ENCODE data around the gene PSMB8. TPM values are rescaled to one million over a fixed set of nuclear protein-coding genes. Genes with fewer than 3 reads are reported as not detected.
A peak's percentile ranks its signal among the peaks of the same experiment; 100 is the strongest.

The PSMB8 gene
- total RNA-seq, 1 experiment from 2014 or later, result not detected

DNA sequence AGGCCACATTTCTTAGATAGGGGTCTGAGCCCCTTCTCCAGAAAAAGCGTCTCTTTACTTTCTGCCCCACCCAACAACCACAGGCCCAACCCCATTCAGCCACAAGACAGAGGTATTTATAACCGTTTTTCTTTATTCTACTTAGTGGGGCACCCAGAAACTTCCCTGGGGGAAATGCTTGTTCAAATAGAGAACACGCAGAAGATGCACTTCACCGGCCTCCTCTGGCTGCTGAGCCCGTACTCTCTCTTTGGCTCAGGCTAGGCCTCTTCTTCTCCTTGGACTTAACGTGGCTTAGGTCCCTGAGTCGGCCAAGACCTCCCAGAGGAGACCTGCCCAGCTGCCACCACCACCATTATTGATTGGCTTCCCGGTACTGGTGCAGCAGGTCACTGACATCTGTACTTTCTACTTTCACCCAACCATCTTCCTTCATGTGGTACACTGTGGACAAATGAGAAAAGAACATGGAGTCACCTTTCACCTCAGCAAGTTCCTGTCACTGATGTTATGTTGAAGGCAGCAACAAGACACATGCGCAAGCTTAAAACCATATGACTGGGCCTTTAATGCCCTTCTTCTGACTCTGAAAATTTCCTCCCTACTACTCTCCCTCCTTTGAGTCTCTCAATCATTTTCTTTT lies 3.1 kb downstream of the PSMB8 start:
- DNase-seq (ENCODE audit: low spot score), result no peak
- in situ Hi-C loops (cut with HindIII; ENCODE audit: low sequenced_read_pairs), result no loop called here

- in situ Hi-C loops (cut with HindIII; ENCODE audit: low sequenced_read_pairs), result no loop called here
Measured at GRCh38 chr6:32839356-32839755, 4.5 kb downstream of the PSMB8 start.

DNA sequence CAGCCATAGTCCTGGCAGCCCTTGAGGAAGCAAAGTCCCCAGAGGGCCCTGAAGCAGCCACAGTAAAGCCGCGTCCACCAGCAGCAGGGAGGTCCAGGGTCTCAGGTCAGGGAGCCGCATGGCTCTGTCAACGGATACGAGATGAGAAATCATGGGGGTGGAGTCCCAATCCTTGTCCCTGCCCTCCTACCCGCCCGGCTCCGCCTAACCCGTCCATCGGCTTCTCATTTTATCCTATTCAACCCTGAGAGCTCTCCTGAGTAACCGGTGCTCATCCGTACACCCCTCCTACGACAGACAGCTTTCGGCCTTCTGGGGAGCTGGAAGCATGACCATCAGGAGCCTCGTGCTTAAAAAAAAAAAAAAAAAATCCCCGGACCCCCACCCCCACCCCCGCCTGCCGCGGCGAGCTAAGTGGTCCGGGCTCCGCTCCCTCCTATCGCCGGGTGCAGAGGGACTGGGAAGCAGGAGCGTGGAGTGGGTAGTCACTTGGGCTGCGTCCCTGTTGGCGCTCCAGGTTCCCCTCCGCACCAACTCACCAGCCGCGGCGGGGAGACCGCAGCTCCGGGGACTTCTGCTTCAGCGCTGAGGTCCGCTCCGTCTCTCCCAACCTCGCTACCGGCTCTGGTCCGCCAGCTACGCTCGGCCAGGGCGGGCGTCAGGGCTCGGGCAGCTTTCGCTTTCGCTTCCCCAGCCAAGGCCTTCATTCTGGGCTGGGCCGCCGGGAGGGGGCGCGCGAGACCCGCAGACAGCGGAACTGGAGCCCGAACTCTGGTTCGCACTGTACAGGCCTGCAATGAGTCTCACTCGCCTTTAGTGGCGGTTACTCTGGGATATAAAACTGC lies 5.5 kb downstream of the PSMB8 start, which contains the start of gene TAP2:
TAP2 (minus strand) TSS at position 626 of the 845 bp plus-strand sequence; CDS start at position 120, 506 bp downstream.
- in situ Hi-C loops (cut with HindIII; ENCODE audit: low sequenced_read_pairs), result no loop called here
- DNase-seq (ENCODE audit: low spot score), result peak; percentile 90

More at GRCh38 chr6:32839356-32839755, 4.5 kb downstream of the PSMB8 start:
- DNase-seq (ENCODE audit: low spot score), result no peak

- in situ Hi-C loops (cut with HindIII; ENCODE audit: low sequenced_read_pairs), result no loop called here
- DNase-seq (ENCODE audit: low spot score), result peak; percentile 18
Measured at GRCh38 chr6:32837651-32838113, 6.2 kb downstream of the PSMB8 start.

DNA sequence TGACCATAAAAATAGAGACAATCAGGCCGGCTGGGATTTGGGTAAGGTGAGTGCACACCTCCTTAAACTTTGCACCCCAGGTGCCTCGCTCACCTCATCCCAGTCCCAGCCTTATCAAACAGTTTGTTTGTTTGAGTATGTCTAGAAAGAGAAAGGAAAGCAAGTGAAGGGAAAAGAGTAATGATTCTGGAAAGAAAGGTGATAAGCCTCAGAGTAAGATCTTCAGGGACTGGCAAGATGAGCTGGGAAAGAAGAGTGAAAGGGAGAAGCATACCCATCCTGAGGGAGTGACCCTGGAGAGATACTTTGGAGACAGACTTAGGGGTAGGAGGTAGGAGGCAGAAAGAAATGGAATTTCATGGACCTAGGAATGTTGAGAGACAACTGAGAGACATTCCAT lies 7.0 kb downstream of the PSMB8 start:
- no peak for DNase-seq (ENCODE audit: low spot score)

GRCh38 chr6:32835167-32835893 lies 8.5 kb downstream of the PSMB8 start:
- DNase-seq (ENCODE audit: low spot score), result no peak
- in situ Hi-C loops (cut with HindIII; ENCODE audit: low sequenced_read_pairs), result no loop called here

More for the DNA sequence above, 7.0 kb downstream of the PSMB8 start:
- in situ Hi-C loops (cut with HindIII; ENCODE audit: low sequenced_read_pairs), result no loop called here

DNA sequence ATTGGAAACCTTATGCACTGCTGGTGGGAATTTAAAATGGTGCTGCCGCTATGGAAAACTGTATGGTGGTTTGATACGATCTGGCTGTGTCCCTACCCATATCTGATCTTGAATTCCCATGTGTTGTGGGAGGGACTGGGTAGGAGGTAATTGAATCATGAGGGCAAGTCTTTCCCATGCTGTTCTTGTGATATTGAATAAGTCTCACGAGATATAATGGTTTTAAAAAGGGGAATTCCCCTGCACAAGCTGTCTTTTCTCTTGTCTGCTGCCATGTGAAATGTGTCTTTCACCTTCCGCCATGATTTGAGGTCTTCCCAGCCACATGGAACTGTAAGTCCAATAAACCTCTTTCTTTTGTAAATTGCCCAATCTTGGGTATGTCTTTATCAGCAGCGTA lies 10.2 kb downstream of the PSMB8 start:
- DNase-seq (ENCODE audit: low spot score), result no peak
- in situ Hi-C loops (cut with HindIII; ENCODE audit: low sequenced_read_pairs), result no loop called here

DNA sequence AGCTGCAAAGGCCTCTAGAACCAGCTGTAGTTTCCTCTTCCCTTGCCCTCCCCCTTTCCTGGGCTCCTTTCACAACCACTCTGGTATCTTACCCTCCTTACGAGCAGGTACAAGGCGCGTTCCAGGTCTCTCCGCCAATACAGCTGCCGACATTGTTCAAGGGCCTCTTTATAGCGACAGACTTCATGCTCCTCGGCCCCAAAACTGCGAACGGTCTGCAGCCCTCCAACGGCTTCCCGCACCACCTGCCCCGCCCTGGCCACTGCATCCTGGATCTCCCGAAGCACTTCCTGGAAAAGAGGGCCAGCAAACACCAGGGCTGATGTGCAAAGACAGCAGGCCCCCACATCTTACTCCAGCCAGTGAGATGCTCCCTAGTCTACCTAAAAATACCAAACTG lies 11.3 kb downstream of the PSMB8 start:
- no peak for DNase-seq (ENCODE audit: low spot score)
- in situ Hi-C loops (cut with HindIII; ENCODE audit: low sequenced_read_pairs), result no loop called here

- DNase-seq (ENCODE audit: low spot score), result no peak
- in situ Hi-C loops (cut with HindIII; ENCODE audit: low sequenced_read_pairs), result no loop called here
Measured at GRCh38 chr6:32830936-32831335, 12.9 kb downstream of the PSMB8 start.

GRCh38 chr6:32830017-32830416 lies 13.8 kb downstream of the PSMB8 start:
- no peak for DNase-seq (ENCODE audit: low spot score)
- in situ Hi-C loops (cut with HindIII; ENCODE audit: low sequenced_read_pairs), result no loop called here

DNA sequence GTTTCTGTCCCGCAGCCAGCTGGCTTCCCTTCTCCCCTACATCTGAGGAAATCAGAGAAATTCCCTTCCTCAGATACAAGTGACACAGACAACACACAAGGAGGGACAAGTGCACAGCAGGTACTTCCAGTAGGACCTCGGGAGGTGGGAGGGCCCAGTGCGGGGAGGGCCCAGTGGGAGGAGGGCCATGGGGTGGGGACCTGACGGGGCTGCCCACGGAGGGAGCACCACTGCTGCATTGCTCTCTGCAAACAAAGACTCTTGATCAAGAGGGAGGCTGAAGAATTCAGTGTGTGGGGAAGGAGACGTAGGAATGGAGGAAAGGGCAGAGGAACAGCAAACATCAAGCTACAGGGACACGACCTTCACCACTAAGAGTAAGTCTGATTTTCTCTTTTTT lies 14.4 kb downstream of the PSMB8 start:
- no peak for DNase-seq (ENCODE audit: low spot score)
- in situ Hi-C loops (cut with HindIII; ENCODE audit: low sequenced_read_pairs), result loop anchor here (10.0 kb wide), 1 partner anchor 115 kb away; the partner anchor contains the start of gene HLA-DMB

GRCh38 chr6:32827025-32827424 lies 16.8 kb downstream of the PSMB8 start:
- in situ Hi-C loops (cut with HindIII; ENCODE audit: low sequenced_read_pairs), result loop anchor here (10.0 kb wide), 1 partner anchor 118 kb away; the partner anchor contains the start of gene HLA-DMB
- DNase-seq (ENCODE audit: low spot score), result no peak

GRCh38 chr6:32825966-32826365 lies 17.9 kb downstream of the PSMB8 start:
- DNase-seq (ENCODE audit: low spot score), result peak; percentile 34
- in situ Hi-C loops (cut with HindIII; ENCODE audit: low sequenced_read_pairs), result loop anchor here (10.0 kb wide), 1 partner anchor 119 kb away; the partner anchor contains the start of gene HLA-DMB

DNA sequence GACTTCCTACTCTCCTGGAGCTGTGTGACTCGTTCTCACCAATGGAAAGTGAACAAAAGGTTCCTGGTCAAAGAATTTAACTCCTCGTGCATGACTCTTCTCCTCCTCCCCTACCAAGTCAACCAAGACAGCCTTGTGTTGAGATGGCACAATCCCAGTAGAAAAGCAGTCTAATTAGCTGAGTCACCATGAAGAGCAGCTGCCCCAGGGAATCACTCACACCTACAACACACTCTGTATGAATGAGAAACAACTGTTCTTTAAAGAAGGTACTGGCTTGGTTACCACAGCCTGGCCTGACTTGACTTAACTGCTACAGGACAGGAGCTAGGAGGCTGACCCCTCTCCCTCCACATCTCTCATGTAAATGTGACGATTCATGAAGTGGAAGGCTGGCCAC lies 24.1 kb downstream of the PSMB8 start:
- DNase-seq (ENCODE audit: low spot score), result no peak
- in situ Hi-C loops (cut with HindIII; ENCODE audit: low sequenced_read_pairs), result loop anchor here (10.0 kb wide), 1 partner anchor 125 kb away; the partner anchor contains the start of gene HLA-DMB

- in situ Hi-C loops (cut with HindIII; ENCODE audit: low sequenced_read_pairs), result no loop called here
- no peak for DNase-seq (ENCODE audit: low spot score)
Measured at GRCh38 chr6:32818867-32819266, 25.0 kb downstream of the PSMB8 start.

- DNase-seq (ENCODE audit: low spot score), result no peak
- in situ Hi-C loops (cut with HindIII; ENCODE audit: low sequenced_read_pairs), result no loop called here
Measured at GRCh38 chr6:32816746-32817204, 27.1 kb downstream of the PSMB8 start, which contains the start of gene HLA-DOB. TSS of gene HLA-DOB (minus strand) at chr6:32817002. CDS start at chr6:32816951, 51 bp downstream.

- in situ Hi-C loops (cut with HindIII; ENCODE audit: low sequenced_read_pairs), result no loop called here
- DNase-seq (ENCODE audit: low spot score), result no peak
Measured at GRCh38 chr6:32815996-32816395, 27.9 kb downstream of the PSMB8 start.

GRCh38 chr6:32815115-32815514 lies 28.7 kb downstream of the PSMB8 start:
- in situ Hi-C loops (cut with HindIII; ENCODE audit: low sequenced_read_pairs), result no loop called here
- no peak for DNase-seq (ENCODE audit: low spot score)

GRCh38 chr6:32814145-32814544 lies 29.7 kb downstream of the PSMB8 start:
- in situ Hi-C loops (cut with HindIII; ENCODE audit: low sequenced_read_pairs), result no loop called here
- DNase-seq (ENCODE audit: low spot score), result no peak

All from G401 (cell line).